ENCODE results near the gene CD200. TPM values are rescaled to one million over a fixed set of nuclear protein-coding genes. Genes with fewer than 3 reads are reported as not detected.
"Not testable (repeated sequence)": the region's sequence is repeated elsewhere in the genome, so short reads cannot be mapped to it uniquely, and the experiment has no call there.

The CD200 gene
- total RNA-seq, 4 donors from 2014 or later = 7.2 to 22.9 (median 7.6) TPM

DNA sequence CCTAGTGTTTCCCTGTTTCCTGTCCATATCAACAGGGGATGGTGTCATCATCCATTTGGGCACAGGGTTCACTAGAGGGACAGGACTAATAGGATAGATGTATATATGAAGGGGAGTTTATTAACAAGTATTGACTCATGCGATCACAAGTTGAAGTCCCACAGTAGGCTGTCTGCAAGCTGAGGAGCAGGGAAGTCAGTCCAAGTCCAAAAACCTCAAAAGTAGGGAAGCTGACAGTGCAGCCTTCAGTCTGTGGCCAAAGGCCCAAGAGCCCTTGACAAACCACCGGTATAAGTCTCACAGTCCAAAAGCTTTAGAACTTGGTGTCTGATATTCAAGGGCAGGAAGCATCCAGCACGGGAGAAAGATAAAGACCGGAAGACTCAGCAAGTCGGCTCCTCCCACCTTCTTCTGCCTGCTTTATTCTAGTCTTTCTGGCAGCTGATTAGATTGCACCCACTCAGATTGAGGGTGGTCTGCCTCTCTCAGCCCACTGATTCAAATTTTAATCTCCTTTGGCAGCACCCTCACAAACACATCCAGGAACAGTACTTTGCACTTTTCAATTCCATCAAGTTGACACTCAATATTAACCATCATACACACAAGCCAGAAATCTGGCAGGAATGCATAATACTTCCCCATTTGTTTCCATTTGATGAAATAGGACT is 43.4 kb downstream of the CD200 start:
- TF ChIP-seq POLR2AphosphoS5 (IDR thresholded peaks at IDR 0.05) = no peak
- no peak for TF ChIP-seq EP300 (IDR thresholded peaks at IDR 0.05)
- TF ChIP-seq POLR2A (IDR thresholded peaks at IDR 0.05; ENCODE audit: low read depth) = no peak
- TF ChIP-seq, protein P1, sequence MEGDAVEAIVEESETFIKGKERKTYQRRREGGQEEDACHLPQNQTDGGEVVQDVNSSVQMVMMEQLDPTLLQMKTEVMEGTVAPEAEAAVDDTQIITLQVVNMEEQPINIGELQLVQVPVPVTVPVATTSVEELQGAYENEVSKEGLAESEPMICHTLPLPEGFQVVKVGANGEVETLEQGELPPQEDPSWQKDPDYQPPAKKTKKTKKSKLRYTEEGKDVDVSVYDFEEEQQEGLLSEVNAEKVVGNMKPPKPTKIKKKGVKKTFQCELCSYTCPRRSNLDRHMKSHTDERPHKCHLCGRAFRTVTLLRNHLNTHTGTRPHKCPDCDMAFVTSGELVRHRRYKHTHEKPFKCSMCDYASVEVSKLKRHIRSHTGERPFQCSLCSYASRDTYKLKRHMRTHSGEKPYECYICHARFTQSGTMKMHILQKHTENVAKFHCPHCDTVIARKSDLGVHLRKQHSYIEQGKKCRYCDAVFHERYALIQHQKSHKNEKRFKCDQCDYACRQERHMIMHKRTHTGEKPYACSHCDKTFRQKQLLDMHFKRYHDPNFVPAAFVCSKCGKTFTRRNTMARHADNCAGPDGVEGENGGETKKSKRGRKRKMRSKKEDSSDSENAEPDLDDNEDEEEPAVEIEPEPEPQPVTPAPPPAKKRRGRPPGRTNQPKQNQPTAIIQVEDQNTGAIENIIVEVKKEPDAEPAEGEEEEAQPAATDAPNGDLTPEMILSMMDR (IDR thresholded peaks at IDR 0.05) = no peak
- Histone ChIP-seq H3K4me1 (peaks cover 0 to 25% (median 13%) of the 10 kb centered on the region in 4 donors), H3K36me3 (no peaks in the 10 kb centered on the region), H3K27me3 (peaks cover 0 to 5% (median 0%) of the 10 kb centered on the region in 4 donors), H3K9me3 (no peaks in the 10 kb centered on the region), H3K27ac (replicated peaks in 1 of 4) (peak overlapping the region in 1 of 4 donors; percentile 14), H3K4me3 (no peak overlapping the region)
- intact Hi-C loops (cut with DNase I) = no loop called here
- WGBS = 70% methylated on average over 5 of the region's 5 CpGs
- no peak for DNase-seq (ENCODE audit: extremely low spot score)

DNA sequence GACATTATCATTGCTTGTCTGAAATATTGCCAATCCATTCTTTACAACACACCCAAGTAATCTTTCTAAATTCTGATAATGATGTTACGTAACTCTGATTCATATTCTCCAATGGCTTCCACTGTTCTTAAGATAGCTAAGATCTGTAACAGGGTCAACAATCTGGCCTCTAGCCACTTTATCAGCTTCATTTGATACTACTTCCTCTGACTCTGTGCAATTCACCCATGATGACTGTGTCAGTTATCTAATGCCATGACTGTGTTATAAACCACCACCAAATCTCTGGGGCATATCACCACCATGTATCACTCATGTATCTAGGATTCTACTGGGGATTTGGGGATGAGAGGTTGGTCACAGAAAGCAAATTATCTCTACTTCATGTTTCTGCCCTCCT is 44.0 kb downstream of the CD200 start:
- Histone ChIP-seq H3K4me3 (no peak overlapping the region), H3K9me3 (no peaks in the 10 kb centered on the region), H3K27ac (replicated peaks in 1 of 4) (no peak overlapping the region), H3K27me3 (peaks cover 0 to 5% (median 0%) of the 10 kb centered on the region in 4 donors), H3K4me1 (peaks cover 0 to 25% (median 13%) of the 10 kb centered on the region in 4 donors), H3K36me3 (no peaks in the 10 kb centered on the region)
- intact Hi-C loops (cut with DNase I) = no loop called here
- TF ChIP-seq EP300 (IDR thresholded peaks at IDR 0.05) (no peak), POLR2AphosphoS5 (IDR thresholded peaks at IDR 0.05) (no peak), POLR2A (IDR thresholded peaks at IDR 0.05; ENCODE audit: low read depth) (no peak)
- TF ChIP-seq, protein P1 (IDR thresholded peaks at IDR 0.05) = no peak
- WGBS = 63% methylated on average over 1 of the region's 1 CpG
- no peak for DNase-seq (ENCODE audit: extremely low spot score)

DNA sequence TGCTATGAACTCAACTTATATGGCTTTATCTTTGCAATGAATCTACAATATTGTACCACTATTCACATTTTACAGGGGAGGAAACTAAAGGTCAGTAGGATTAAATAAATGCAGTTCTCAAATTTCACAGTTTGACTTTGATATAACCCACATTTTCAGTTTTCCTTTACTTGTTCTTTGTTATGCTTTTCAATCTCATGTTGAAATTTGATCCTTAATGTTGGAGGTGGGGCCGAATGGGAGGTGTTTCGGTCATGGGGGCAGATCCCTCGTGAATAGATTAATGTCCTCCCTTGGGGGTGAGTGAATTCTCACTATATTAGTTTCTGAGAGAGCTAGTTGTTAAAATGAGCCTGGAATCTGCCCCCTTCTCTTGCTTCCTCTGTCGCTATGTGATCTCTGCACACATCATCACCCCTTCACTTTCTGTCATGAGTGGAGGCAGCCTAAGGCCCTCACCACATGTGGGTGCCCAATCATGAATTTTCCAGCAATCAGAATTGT is 44.7 kb downstream of the CD200 start:
- no peaks in the 10 kb centered on the region for H3K9me3 ChIP-seq
- H3K36me3 ChIP-seq = no peaks in the 10 kb centered on the region
- 45% methylated on average over 4 of the region's 4 CpGs for WGBS
- intact Hi-C loops (cut with DNase I) = no loop called here
- H3K4me3 ChIP-seq = no peak overlapping the region
- H3K27ac ChIP-seq (replicated peaks in 1 of 4) = no peak overlapping the region
- TF ChIP-seq POLR2AphosphoS5 (IDR thresholded peaks at IDR 0.05) (no peak), EP300 (IDR thresholded peaks at IDR 0.05) (no peak), POLR2A (IDR thresholded peaks at IDR 0.05; ENCODE audit: low read depth) (no peak)
- TF ChIP-seq, protein P1 (IDR thresholded peaks at IDR 0.05) = no peak
- H3K27me3 ChIP-seq = peaks cover 0 to 5% (median 0%) of the 10 kb centered on the region in 4 donors
- no peak for DNase-seq (ENCODE audit: extremely low spot score)
- H3K4me1 ChIP-seq = peaks cover 0 to 25% (median 13%) of the 10 kb centered on the region in 4 donors

DNA sequence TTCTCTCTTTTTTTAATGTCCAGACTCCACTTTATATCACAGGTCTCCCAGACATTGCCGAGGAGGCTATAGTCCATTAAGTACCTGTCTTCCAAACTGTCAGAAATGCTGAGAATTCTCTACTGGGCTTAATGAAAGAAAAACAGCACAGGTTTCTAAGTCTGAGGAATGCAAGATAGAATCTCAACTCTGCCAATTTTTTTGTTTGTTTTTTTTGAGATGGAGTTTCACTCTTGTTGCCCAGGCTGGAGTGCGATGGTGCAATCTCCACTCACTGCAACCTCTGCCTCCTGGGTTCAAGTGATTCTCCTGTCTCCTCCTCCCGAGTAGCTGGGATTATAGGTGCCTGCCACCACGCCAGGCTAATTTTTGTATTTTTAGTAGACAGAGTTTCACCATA is 45.4 kb downstream of the CD200 start:
- WGBS = 59% methylated on average over 4 of the region's 4 CpGs
- H3K36me3 ChIP-seq; H3K27me3 ChIP-seq; intact Hi-C loops (cut with DNase I); H3K4me3 ChIP-seq; DNase-seq (ENCODE audit: extremely low spot score); H3K27ac ChIP-seq (replicated peaks in 1 of 4); H3K9me3 ChIP-seq: not testable (repeated sequence)
- H3K4me1 ChIP-seq = peaks cover 0 to 25% (median 13%) of the 10 kb centered on the region in 4 donors

DNA sequence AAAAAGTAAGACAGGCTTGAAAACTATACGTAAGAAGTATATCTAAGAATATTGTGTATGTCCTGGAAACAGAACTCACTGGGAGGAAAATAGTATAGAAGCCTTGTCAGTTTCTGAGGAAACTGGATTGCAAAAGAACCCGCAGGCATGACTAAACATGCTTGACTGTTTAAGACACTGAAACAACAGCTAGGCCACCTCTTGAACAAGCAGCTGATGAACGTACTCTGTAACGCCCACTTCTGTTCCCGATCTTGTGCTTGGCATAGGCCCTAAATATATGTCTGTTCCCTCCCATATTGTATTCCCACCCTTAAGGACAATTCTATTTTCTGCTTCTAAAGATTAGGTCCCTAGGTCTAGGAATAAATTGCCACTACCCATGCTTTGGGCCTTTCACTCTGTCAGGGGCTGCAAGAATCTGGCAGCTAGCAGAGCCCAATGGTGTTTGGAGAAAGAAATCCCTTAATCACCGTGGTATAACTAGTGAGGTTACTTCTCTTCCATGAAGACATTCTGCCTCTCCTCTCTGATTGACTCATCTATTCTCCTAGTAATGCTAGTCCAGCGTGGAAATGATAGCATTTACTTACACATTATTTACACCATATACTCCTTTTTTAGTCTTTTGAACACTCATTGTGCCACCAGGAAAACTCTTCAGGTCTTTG is 46.2 kb downstream of the CD200 start:
- Histone ChIP-seq H3K36me3 (no peaks in the 10 kb centered on the region), H3K4me1 (peaks cover 0 to 19% (median 11%) of the 10 kb centered on the region in 4 donors), H3K4me3 (no peak overlapping the region), H3K27me3 (peaks cover 0 to 5% (median 0%) of the 10 kb centered on the region in 4 donors), H3K9me3 (no peaks in the 10 kb centered on the region), H3K27ac (replicated peaks in 1 of 4) (no peak overlapping the region)
- intact Hi-C loops (cut with DNase I) = no loop called here
- no peak for DNase-seq (ENCODE audit: extremely low spot score)
- WGBS = 88% methylated on average over 7 of the region's 7 CpGs
- TF ChIP-seq EP300 (IDR thresholded peaks at IDR 0.05) (no peak), POLR2A (IDR thresholded peaks at IDR 0.05; ENCODE audit: low read depth) (no peak), POLR2AphosphoS5 (IDR thresholded peaks at IDR 0.05) (no peak)
- TF ChIP-seq, protein P1 (IDR thresholded peaks at IDR 0.05) = no peak

Data from esophagus muscularis mucosa (tissue), 4 donors.